Pancreas (tissue), 10 donors: Measurements from ENCODE around the gene STK24. TPM values are rescaled to one million over a fixed set of nuclear protein-coding genes. Genes with fewer than 3 reads are reported as not detected.

Experiments
- ATAC-seq, 4 donors: fragments of 200-7000 bp; cut with Tn5 transposase; one replicate each; pipeline versions ENCODE4 v1.8.0 to v1.9.1; 2020; ENCODE audit warnings: mild to moderate bottlenecking in 4 of 4, moderate library complexity in 4 of 4
- DNase-seq, 6 donors: peaks; one replicate each; pipeline ENCODE4 v3.0.0-alpha.2; 2020
- FAIRE-seq: peaks from 2 replicates; lab custom pipeline; 2012; peaks lifted over from hg19 to GRCh38; lab: Jason Lieb, UNC
- H3K27ac ChIP-seq, 4 donors: fragments of 200-600 bp; sonication (generic); 1 replicate in 3 of 4; 2 replicates in 1 of 4; pipeline versions ENCODE4 v1.5.0 to v1.8.0; 2020
- H3K27me3 ChIP-seq, 4 donors: fragments of 200-600 bp; one replicate each; pipeline ENCODE4 v1.8.0; 2021
- H3K36me3 ChIP-seq, 3 donors: fragments of 200-600 bp; sonication (generic) in 1 of 3; one replicate each; pipeline versions ENCODE4 v1.5.0 to v1.8.0; 2020 to 2021
- H3K4me1 ChIP-seq, 3 donors: fragments of 200-600 bp; one replicate each; pipeline ENCODE4 v1.8.0; 2021
- H3K4me3 ChIP-seq, 4 donors: fragments of 200-600 bp; sonication (generic) in 2 of 4; one replicate each; pipeline versions ENCODE4 v1.5.0 to v1.8.0; 2020 to 2021
- H3K9me3 ChIP-seq, 4 donors: fragments of 200-600 bp; one replicate each; pipeline ENCODE4 v1.8.0; 2021
- CTCF ChIP-seq, 4 donors: fragments of 200-600 bp; sonication (generic) in 3 of 4; IDR thresholded peaks; one replicate each; pipeline versions ENCODE4 v1.5.0 to v1.8.0; 2021; ENCODE audit warnings: antibody characterized with exemption in 4 of 4
- WGBS, 2 donors: extraction: QIAGEN DNeasy Blood & Tissue Kit; methylation state at CpG; one replicate each; pipeline ENCODE4 v1.1.7; 2013; 5-methylcytosine and 5-hydroxymethylcytosine counted together
- intact Hi-C, 3 donors: fragments of 100-400 bp; cut with DNase I; formaldehyde crosslinking; loops; one replicate each; pipeline versions ENCODE4 v1.11.1 to v1.14.2; 2022
- polyA plus RNA-seq, 2 donors: library from polyadenylated mRNA; stranded (reverse); fragments of 200-250 nt; gene quantifications; one replicate each; pipeline ENCODE4 v1.2.3, GENCODE V29; 2013
- total RNA-seq, 6 donors: library from RNA; stranded (reverse); fragmentation: NEBNext Ultra II Directional in 4 of 6; extraction: Animal tissue kit (Norgen Biotek cat#: 25700) in 4 of 6; gene quantifications; one replicate each; pipeline versions ENCODE4 v1.2.1 to v1.2.4, GENCODE V29; 2021 to 2023
- donor health status: healthy with polysubstance abuse.
- donor health status: DM: no; HTN: no; CAD: no; lungs with moderate emphysema.
- donor health status: DM: no; HTN: no; CAD: no.
- donor health status: control.
- donor health status: control.
- donor health status: Bipolar disorder and iron deficiency.
- donor health status: DM: yes; HTN: yes; CAD: no.
- donor health status: DM: no; HTN: no; CAD: no.
- donor health status: DM: no; HTN: no; CAD: no.
- donor health status: DM: yes; HTN: yes; CAD: no.

Gene STK24
- total and polyA plus RNA-seq, 8 donors: 15.5 to 55.7 (median 37.4) TPM

GRCh38 chr13:98511435-98511834 is 65.5 kb downstream of the STK24 start:
- H3K27ac ChIP-seq: no peak overlapping the region
- H3K9me3 ChIP-seq: no peaks in the 10 kb centered on the region
- no peak for DNase-seq
- H3K36me3 ChIP-seq: no peaks in the 10 kb centered on the region
- H3K4me1 ChIP-seq: peaks cover 8 to 27% (median 13%) of the 10 kb centered on the region in 3 donors
- TF ChIP-seq CTCF (IDR thresholded peaks at IDR 0.05): no peak
- WGBS, 2 donors: 94 to 97% methylated on average over 7 of the region's 7 CpGs
- no peak for FAIRE-seq
- no peaks in the 10 kb centered on the region for H3K27me3 ChIP-seq
- intact Hi-C loops: no loop called here
- no peak for ATAC-seq
- no peak overlapping the region for H3K4me3 ChIP-seq

GRCh38 chr13:98510156-98510509 is 66.8 kb downstream of the STK24 start:
- Histone ChIP-seq H3K4me3 (no peak overlapping the region), H3K9me3 (no peaks in the 10 kb centered on the region), H3K27ac (peak overlapping the region in 1 of 4 donors; percentile 26), H3K27me3 (no peaks in the 10 kb centered on the region), H3K36me3 (no peaks in the 10 kb centered on the region), H3K4me1 (peaks cover 12 to 34% (median 17%) of the 10 kb centered on the region in 3 donors)
- FAIRE-seq (no peak), ATAC-seq (no peak), DNase-seq (no peak)
- WGBS, 2 donors: 96 to 97% methylated on average over 7 of the region's 7 CpGs
- intact Hi-C loops: no loop called here
- TF ChIP-seq CTCF (IDR thresholded peaks at IDR 0.05): no peak

GRCh38 chr13:98509271-98510155 is 67.4 kb downstream of the STK24 start:
- H3K27me3 ChIP-seq: no peaks in the 10 kb centered on the region
- WGBS, 2 donors: 80 to 87% methylated on average over 10 of the region's 10 CpGs
- peak; percentile 29 for FAIRE-seq
- intact Hi-C loops: no loop called here
- H3K4me1 ChIP-seq: peaks cover 12 to 40% (median 17%) of the 10 kb centered on the region in 3 donors
- no peak for DNase-seq
- TF ChIP-seq CTCF (IDR thresholded peaks at IDR 0.05): no peak
- peak in 3 of 4 donors; percentile 19 to 50 (median 42) for ATAC-seq
- no peaks in the 10 kb centered on the region for H3K36me3 ChIP-seq
- H3K9me3 ChIP-seq: no peaks in the 10 kb centered on the region
- H3K4me3 ChIP-seq: no peak overlapping the region
- H3K27ac ChIP-seq: peak overlapping the region in 2 of 4 donors; percentile 26 to 27

- Histone ChIP-seq H3K27me3 (no peaks in the 10 kb centered on the region), H3K27ac (peak overlapping the region in 2 of 4 donors; percentile 26 to 27), H3K36me3 (no peaks in the 10 kb centered on the region), H3K9me3 (no peaks in the 10 kb centered on the region), H3K4me3 (no peak overlapping the region), H3K4me1 (peaks cover 12 to 48% (median 23%) of the 10 kb centered on the region in 3 donors)
- 81 to 85% methylated on average over 2 of the region's 2 CpGs for WGBS, 2 donors
- DNase-seq: no peak
- FAIRE-seq: no peak
- intact Hi-C loops: no loop called here
- no peak for TF ChIP-seq CTCF (IDR thresholded peaks at IDR 0.05)
- ATAC-seq: no peak
Measured at GRCh38 chr13:98508685-98509084, 68.2 kb downstream of the STK24 start.

GRCh38 chr13:98508280-98508679 is 68.6 kb downstream of the STK24 start:
- TF ChIP-seq CTCF (IDR thresholded peaks at IDR 0.05): no peak
- no peak for FAIRE-seq
- no peaks in the 10 kb centered on the region for H3K36me3 ChIP-seq
- peaks cover 12 to 52% (median 27%) of the 10 kb centered on the region in 3 donors for H3K4me1 ChIP-seq
- no peak overlapping the region for H3K27ac ChIP-seq
- WGBS, 2 donors: 80 to 83% methylated on average over 2 of the region's 2 CpGs
- no peaks in the 10 kb centered on the region for H3K27me3 ChIP-seq
- H3K9me3 ChIP-seq: no peaks in the 10 kb centered on the region
- no peak for ATAC-seq
- DNase-seq: no peak
- intact Hi-C loops: no loop called here
- no peak overlapping the region for H3K4me3 ChIP-seq
